ENCODE measurements around the gene DDX6. TPM values are rescaled to one million over a fixed set of nuclear protein-coding genes. Genes with fewer than 3 reads are reported as not detected.

The DDX6 gene
- total RNA-seq, 1 experiment from 2014 or later = 229 TPM

DNA sequence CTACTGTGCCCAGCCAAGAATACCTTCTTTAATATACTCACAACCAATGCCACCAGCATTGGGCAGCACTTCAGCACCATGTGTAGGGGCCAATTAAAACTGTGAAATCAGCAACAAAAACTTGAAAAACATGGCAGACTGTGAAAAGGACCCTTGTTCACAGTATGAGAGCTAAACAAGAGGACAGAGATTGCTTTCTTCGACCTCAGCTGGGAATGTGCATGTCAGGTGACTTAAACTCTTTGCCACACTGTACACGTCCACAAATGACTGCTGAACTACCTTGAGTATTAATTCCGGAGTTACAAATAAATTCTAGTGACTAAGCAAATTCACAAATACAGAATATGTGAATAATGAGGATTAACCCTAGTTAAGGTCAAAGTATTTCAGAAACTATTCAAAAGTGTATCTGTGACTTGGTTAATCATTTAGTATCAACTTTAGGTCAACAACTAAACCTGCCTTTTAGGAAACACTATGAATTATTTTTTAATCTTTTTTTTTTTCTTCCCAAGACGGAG is 33.0 kb downstream of the DDX6 start:
- Histone ChIP-seq H3K4me3 (ENCODE audit: low read depth, low read length, poor library complexity, severe bottlenecking) (no peak overlapping the region), H3K4me1 (ENCODE audit: insufficient read depth, low read length, poor library complexity, severe bottlenecking) (no peaks in the 10 kb centered on the region), H3K27me3 (replicated peaks; ENCODE audit: insufficient read depth, low read depth, low read length, poor library complexity) (no peaks in the 10 kb centered on the region), H3K27ac (ENCODE audit: low read depth, low read length, poor library complexity, severe bottlenecking) (no peak overlapping the region), H3K9me3 (ENCODE audit: low read depth, low read length, poor library complexity, severe bottlenecking) (no peaks in the 10 kb centered on the region), H3K36me3 (ENCODE audit: insufficient read depth, low read length, poor library complexity, severe bottlenecking) (peaks cover 99% of the 10 kb centered on the region)
- no TSS peak for BruUV-seq (replicated peaks)
- intact Hi-C loops (cut with micrococcal nuclease; ENCODE audit: unreplicated experiment) = no loop called here
- POLR2A ChIA-PET (ENCODE audit: low non-redundant PET) = no interaction called here
- no peak for DNase-seq (ENCODE audit: low spot score)
- CTCF ChIA-PET = no interaction called here
- TF ChIP-seq, protein P1, sequence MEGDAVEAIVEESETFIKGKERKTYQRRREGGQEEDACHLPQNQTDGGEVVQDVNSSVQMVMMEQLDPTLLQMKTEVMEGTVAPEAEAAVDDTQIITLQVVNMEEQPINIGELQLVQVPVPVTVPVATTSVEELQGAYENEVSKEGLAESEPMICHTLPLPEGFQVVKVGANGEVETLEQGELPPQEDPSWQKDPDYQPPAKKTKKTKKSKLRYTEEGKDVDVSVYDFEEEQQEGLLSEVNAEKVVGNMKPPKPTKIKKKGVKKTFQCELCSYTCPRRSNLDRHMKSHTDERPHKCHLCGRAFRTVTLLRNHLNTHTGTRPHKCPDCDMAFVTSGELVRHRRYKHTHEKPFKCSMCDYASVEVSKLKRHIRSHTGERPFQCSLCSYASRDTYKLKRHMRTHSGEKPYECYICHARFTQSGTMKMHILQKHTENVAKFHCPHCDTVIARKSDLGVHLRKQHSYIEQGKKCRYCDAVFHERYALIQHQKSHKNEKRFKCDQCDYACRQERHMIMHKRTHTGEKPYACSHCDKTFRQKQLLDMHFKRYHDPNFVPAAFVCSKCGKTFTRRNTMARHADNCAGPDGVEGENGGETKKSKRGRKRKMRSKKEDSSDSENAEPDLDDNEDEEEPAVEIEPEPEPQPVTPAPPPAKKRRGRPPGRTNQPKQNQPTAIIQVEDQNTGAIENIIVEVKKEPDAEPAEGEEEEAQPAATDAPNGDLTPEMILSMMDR (conservative IDR thresholded peaks at IDR 0.05; ENCODE audit: low read depth, low read length) = no peak
- no peak for TF ChIP-seq EZH2 (IDR thresholded peaks at IDR 0.05; ENCODE audit: borderline replicate concordance, low read depth, low read length, poor library complexity, severe bottlenecking)

DNA sequence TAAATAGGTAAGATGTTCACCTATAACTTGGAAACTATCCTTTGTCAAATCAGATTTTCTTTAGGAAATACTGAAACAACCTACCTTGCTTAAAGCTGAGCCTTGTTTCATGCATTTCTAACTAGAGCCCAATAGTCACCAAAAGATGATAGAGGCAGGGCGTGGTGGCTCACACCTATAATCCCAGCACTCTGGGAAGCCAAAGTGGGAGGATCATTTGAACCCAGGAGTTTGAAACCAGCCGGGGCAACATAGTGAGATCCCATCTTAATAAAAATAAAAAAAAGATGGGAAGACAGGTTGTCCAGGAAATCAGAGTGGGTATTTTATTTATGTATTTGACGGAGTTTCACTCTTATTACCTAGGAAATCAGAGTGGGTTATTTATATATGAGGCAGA is 38.3 kb downstream of the DDX6 start:
- no peaks in the 10 kb centered on the region for H3K27me3 ChIP-seq (replicated peaks; ENCODE audit: insufficient read depth, low read depth, low read length, poor library complexity)
- BruUV-seq (replicated peaks) = no TSS peak

DNA sequence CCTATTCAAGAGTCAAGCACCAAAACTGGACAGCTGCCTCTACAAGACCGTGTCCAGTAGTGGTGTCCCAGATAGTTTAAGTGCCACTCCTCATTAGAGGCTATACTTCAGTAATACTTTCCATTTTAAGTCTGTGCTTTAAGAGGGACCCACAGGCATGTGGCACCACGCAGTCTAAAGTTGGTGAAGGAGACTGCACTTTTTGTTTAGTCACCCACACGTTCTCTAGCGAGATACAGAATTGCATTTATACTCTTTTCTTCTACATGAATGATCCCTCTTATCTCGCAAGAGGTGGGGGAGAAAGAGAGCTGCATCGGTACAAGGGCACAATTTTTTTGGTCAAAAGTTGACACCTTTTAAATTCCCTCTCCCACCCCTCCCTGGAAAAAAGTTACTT is 41.5 kb downstream of the DDX6 start:
- no TSS peak for BruUV-seq (replicated peaks)

More for the DNA sequence above, 38.3 kb downstream of the DDX6 start:
- Histone ChIP-seq H3K4me3 (ENCODE audit: low read depth, low read length, poor library complexity, severe bottlenecking) (no peak overlapping the region), H3K9me3 (ENCODE audit: low read depth, low read length, poor library complexity, severe bottlenecking) (no peaks in the 10 kb centered on the region), H3K27ac (ENCODE audit: low read depth, low read length, poor library complexity, severe bottlenecking) (no peak overlapping the region), H3K4me1 (ENCODE audit: insufficient read depth, low read length, poor library complexity, severe bottlenecking) (no peaks in the 10 kb centered on the region), H3K36me3 (ENCODE audit: insufficient read depth, low read length, poor library complexity, severe bottlenecking) (peaks cover 87% of the 10 kb centered on the region)
- TF ChIP-seq, protein P1 (conservative IDR thresholded peaks at IDR 0.05; ENCODE audit: low read depth, low read length) = no peak
- POLR2A ChIA-PET (ENCODE audit: low non-redundant PET) = no interaction called here
- DNase-seq (ENCODE audit: low spot score) = no peak
- intact Hi-C loops (cut with micrococcal nuclease; ENCODE audit: unreplicated experiment) = no loop called here
- CTCF ChIA-PET = no interaction called here

More for the DNA sequence above, 41.5 kb downstream of the DDX6 start:
- CTCF ChIA-PET = no interaction called here
- no peaks in the 10 kb centered on the region for H3K9me3 ChIP-seq (ENCODE audit: low read depth, low read length, poor library complexity, severe bottlenecking)
- POLR2A ChIA-PET (ENCODE audit: low non-redundant PET) = no interaction called here
- no peak for DNase-seq (ENCODE audit: low spot score)
- no peak overlapping the region for H3K27ac ChIP-seq (ENCODE audit: low read depth, low read length, poor library complexity, severe bottlenecking)
- no peak overlapping the region for H3K4me3 ChIP-seq (ENCODE audit: low read depth, low read length, poor library complexity, severe bottlenecking)
- H3K36me3 ChIP-seq (ENCODE audit: insufficient read depth, low read length, poor library complexity, severe bottlenecking) = peaks cover 55% of the 10 kb centered on the region
- peaks cover 3% of the 10 kb centered on the region for H3K4me1 ChIP-seq (ENCODE audit: insufficient read depth, low read length, poor library complexity, severe bottlenecking)
- intact Hi-C loops (cut with micrococcal nuclease; ENCODE audit: unreplicated experiment) = no loop called here
- H3K27me3 ChIP-seq (replicated peaks; ENCODE audit: insufficient read depth, low read depth, low read length, poor library complexity) = no peaks in the 10 kb centered on the region
- TF ChIP-seq EZH2 (IDR thresholded peaks at IDR 0.05; ENCODE audit: borderline replicate concordance, low read depth, low read length, poor library complexity, severe bottlenecking) = no peak
- TF ChIP-seq, protein P1 (conservative IDR thresholded peaks at IDR 0.05; ENCODE audit: low read depth, low read length) = no peak
